Transverse colon (tissue), 4 donors: ENCODE measurements around the gene TLX1.

Experiments used
- EP300 ChIP-seq: sonication (generic); formaldehyde crosslinking; IDR thresholded peaks from one replicate; pipeline ENCODE4 v1.6.1; 2017; ENCODE audit warnings: antibody characterized with exemption, low read depth
- POLR2A ChIP-seq: fragments of 450-650 bp; IDR thresholded peaks from one replicate; pipeline ENCODE4 v1.6.1; 2016; ENCODE audit warnings: antibody characterized with exemption, mild to moderate bottlenecking, moderate library complexity
- POLR2AphosphoS5 ChIP-seq, 3 donors: sonication (generic); formaldehyde crosslinking; IDR thresholded peaks; one replicate each; pipeline ENCODE4 v1.6.1; 2016; ENCODE audit warnings: antibody characterized with exemption in 3 of 3
- TF ChIP-seq, protein P1 (sequence below), 5 experiments: fragments of 200-600 bp in 3 of 5; fragments of 450-650 bp in 2 of 5; sonication (generic) in 3 of 5; IDR thresholded peaks; 1 replicate in 2 of 5; 2 replicates in 3 of 5; pipeline ENCODE4 v1.5.1; 2016 to 2017; ENCODE audit warnings: antibody characterized with exemption in 5 of 5, inconsistent platforms in 3 of 5, mild to moderate bottlenecking in 2 of 5, moderate library complexity in 1 of 5

DNA sequence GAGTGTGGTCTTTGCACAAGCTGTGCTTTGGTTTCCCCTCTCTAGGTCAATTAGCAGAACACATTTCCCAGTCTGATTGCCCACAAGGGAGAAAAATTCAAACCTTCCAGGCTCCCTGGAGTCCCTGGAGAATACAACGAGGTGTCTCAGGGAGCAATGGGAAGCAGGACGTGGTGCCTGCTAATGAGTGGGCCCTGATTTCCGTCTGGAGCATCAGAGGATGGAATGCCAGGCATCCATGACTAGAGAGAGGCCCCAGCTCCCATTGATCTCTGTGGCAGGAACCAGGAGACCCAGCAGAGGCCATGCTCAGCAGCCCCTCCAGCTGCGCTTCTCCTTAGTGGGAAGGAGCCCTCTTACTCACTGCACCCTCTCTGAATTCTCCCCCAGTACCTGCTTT, 33.2 kb upstream of the TLX1 start:
- TF ChIP-seq, protein P1, sequence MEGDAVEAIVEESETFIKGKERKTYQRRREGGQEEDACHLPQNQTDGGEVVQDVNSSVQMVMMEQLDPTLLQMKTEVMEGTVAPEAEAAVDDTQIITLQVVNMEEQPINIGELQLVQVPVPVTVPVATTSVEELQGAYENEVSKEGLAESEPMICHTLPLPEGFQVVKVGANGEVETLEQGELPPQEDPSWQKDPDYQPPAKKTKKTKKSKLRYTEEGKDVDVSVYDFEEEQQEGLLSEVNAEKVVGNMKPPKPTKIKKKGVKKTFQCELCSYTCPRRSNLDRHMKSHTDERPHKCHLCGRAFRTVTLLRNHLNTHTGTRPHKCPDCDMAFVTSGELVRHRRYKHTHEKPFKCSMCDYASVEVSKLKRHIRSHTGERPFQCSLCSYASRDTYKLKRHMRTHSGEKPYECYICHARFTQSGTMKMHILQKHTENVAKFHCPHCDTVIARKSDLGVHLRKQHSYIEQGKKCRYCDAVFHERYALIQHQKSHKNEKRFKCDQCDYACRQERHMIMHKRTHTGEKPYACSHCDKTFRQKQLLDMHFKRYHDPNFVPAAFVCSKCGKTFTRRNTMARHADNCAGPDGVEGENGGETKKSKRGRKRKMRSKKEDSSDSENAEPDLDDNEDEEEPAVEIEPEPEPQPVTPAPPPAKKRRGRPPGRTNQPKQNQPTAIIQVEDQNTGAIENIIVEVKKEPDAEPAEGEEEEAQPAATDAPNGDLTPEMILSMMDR (IDR thresholded peaks at IDR 0.05), result no peak
- TF ChIP-seq POLR2A (no peak), EP300 (no peak), POLR2AphosphoS5 (IDR thresholded peaks at IDR 0.05) (no peak)
